Hepatocyte (in vitro differentiated cells): ENCODE data around the gene FAM171A2. TPM values are rescaled to one million over a fixed set of nuclear protein-coding genes. Genes with fewer than 3 reads are reported as not detected.
A peak's percentile ranks its signal among the peaks of the same experiment; 100 is the strongest.
"Not testable (repeated sequence)": the region's sequence is repeated elsewhere in the genome, so short reads cannot be mapped to it uniquely, and the experiment has no call there.

Source experiments
- DNase-seq: peaks from one replicate; pipeline ENCODE4 v3.0.0-alpha.2; 2016; ENCODE audit warnings: low spot score
- H2AFZ ChIP-seq: fragments of 200-600 bp; sonication (generic); 2 replicates; pipeline ENCODE4 v1.6.0; 2016; ENCODE audit warnings: antibody characterized with exemption, mild to moderate bottlenecking
- H3K27ac ChIP-seq: fragments of 200-600 bp; sonication (generic); 2 replicates; pipeline ENCODE4 v1.5.1; 2016; ENCODE audit warnings: mild to moderate bottlenecking
- H3K27me3 ChIP-seq: fragments of 200-600 bp; sonication (generic); 2 replicates; pipeline ENCODE4 v1.6.1; 2016
- H3K36me3 ChIP-seq: fragments of 200-600 bp; sonication (generic); replicated peaks from 2 replicates; pipeline ENCODE4 v1.5.1; 2016; ENCODE audit warnings: low read depth; ENCODE audit not compliant: insufficient read depth
- H3K4me1 ChIP-seq: fragments of 200-600 bp; sonication (generic); 2 replicates; pipeline ENCODE4 v1.5.1; 2016; ENCODE audit warnings: mild to moderate bottlenecking, moderate library complexity; ENCODE audit not compliant: insufficient read depth
- H3K4me2 ChIP-seq: fragments of 200-600 bp; sonication (generic); 2 replicates; pipeline ENCODE4 v1.6.0; 2016
- H3K4me3 ChIP-seq: fragments of 200-600 bp; sonication (generic); 2 replicates; pipeline ENCODE4 v1.5.1; 2016; ENCODE audit warnings: mild to moderate bottlenecking
- H3K79me2 ChIP-seq: fragments of 200-600 bp; sonication (generic); 2 replicates; pipeline ENCODE4 v1.6.0; 2017; ENCODE audit warnings: mild to moderate bottlenecking
- H3K9me2 ChIP-seq: fragments of 200-600 bp; sonication (generic); replicated peaks from 2 replicates; pipeline ENCODE4 v1.6.0; 2017; ENCODE audit warnings: mild to moderate bottlenecking; ENCODE audit not compliant: insufficient read depth
- H3K9me3 ChIP-seq: fragments of 200-600 bp; sonication (generic); 2 replicates; pipeline ENCODE4 v1.5.1; 2016; ENCODE audit warnings: low read depth, mild to moderate bottlenecking
- H4K20me1 ChIP-seq: fragments of 200-600 bp; sonication (generic); 2 replicates; pipeline ENCODE4 v1.6.0; 2016; ENCODE audit warnings: mild to moderate bottlenecking; ENCODE audit not compliant: insufficient read depth, poor library complexity, severe bottlenecking
- CTCF ChIP-seq: fragments of 200-600 bp; sonication (generic); IDR thresholded peaks from 2 replicates; pipeline ENCODE4 v1.5.1; 2016; ENCODE audit warnings: antibody characterized with exemption, mild to moderate bottlenecking; ENCODE audit not compliant: poor library complexity
- EZH2 ChIP-seq: fragments of 200-600 bp; sonication (generic); IDR thresholded peaks from 2 replicates; pipeline ENCODE4 v1.6.1; 2016; ENCODE audit warnings: antibody characterized with exemption, mild to moderate bottlenecking, borderline replicate concordance
- EZH2phosphoT487 ChIP-seq: fragments of 200-600 bp; sonication (generic); IDR thresholded peaks from one replicate; pipeline ENCODE4 v1.6.1; 2018; ENCODE audit warnings: antibody characterized with exemption, mild to moderate bottlenecking, low read depth, moderate library complexity; ENCODE audit not compliant: unreplicated experiment, severe bottlenecking
- WGBS: methylation state at CpG from one replicate; pipeline ENCODE4 v1.1.6; 2016; ENCODE audit warnings: low lambda C conversion rate; ENCODE audit errors: missing lambda C conversion rate; 5-methylcytosine and 5-hydroxymethylcytosine counted together
- polyA plus RNA-seq: library from polyadenylated mRNA; unstranded; fragments of >200 nt; fragmentation: Nextera tagmentation; extraction: Ambion mirVana; gene quantifications from 2 replicates; pipeline ENCODE4 v1.2.1, GENCODE V29; 2016
- total RNA-seq: library from RNA; depleted of rRNA; stranded (reverse); fragments of >200 nt; gene quantifications from 2 replicates; pipeline ENCODE4 v1.2.3, GENCODE V29; 2014

Gene FAM171A2
- total and polyA plus RNA-seq, 2 experiments from 2014 or later, result 13.9 to 22.8 TPM

DNA sequence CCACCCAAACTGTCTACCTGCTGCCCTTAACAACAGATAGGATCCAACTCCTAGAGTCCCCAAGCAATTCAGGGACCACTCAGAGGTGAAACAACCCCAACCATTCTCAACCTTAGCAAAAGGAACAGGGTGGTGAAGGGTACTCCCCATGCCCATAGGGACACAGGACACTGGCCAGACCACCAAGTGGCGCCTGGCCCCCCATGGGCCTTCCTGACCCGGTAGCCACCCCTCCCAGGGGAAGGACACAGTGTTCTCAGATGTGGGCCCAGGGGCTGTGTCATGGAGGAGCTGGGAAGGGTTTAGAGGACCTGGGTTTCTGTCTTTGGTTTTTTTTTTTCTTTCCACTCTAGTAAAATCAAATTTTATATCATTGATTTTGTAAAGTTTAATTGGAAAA, 29.3 kb downstream of the FAM171A2 start:
- Histone ChIP-seq H3K4me2 (no peak overlapping the region), H3K9me2 (no peaks in the 10 kb centered on the region), H3K36me3 (no peaks in the 10 kb centered on the region), H3K79me2 (no peaks in the 10 kb centered on the region), H3K9me3 (no peaks in the 10 kb centered on the region), H2AFZ (no peak overlapping the region), H4K20me1 (no peaks in the 10 kb centered on the region), H3K4me1 (no peaks in the 10 kb centered on the region), H3K27ac (no peak overlapping the region), H3K27me3 (no peaks in the 10 kb centered on the region), H3K4me3 (no peak overlapping the region)
- TF ChIP-seq EZH2, result no peak
- TF ChIP-seq EZH2phosphoT487, result no peak
- TF ChIP-seq CTCF, result no peak
- 71% methylated on average over 2 of the region's 2 CpGs for WGBS
- DNase-seq, result no peak

GRCh38 chr17:44333371-44333770, 30.3 kb downstream of the FAM171A2 start:
- no peak for TF ChIP-seq CTCF
- no peak for TF ChIP-seq EZH2
- TF ChIP-seq EZH2phosphoT487, result no peak
- 79% methylated on average over 5 of the region's 5 CpGs for WGBS
- no peak overlapping the region for H2AFZ ChIP-seq

GRCh38 chr17:44331249-44331760, 32.3 kb downstream of the FAM171A2 start:
- peak; percentile 91 for DNase-seq
- no peaks in the 10 kb centered on the region for H3K36me3 ChIP-seq
- no peaks in the 10 kb centered on the region for H3K27me3 ChIP-seq
- no peak overlapping the region for H3K4me2 ChIP-seq
- H3K9me3 ChIP-seq, result no peaks in the 10 kb centered on the region
- H3K4me3 ChIP-seq, result no peak overlapping the region
- 13% methylated on average over 7 of the region's 7 CpGs for WGBS
- H2AFZ ChIP-seq, result no peak overlapping the region
- H3K4me1 ChIP-seq, result peaks cover 1% of the 10 kb centered on the region
- no peak overlapping the region for H3K27ac ChIP-seq
- no peak for TF ChIP-seq EZH2
- TF ChIP-seq CTCF, result peak; percentile 73
- no peaks in the 10 kb centered on the region for H3K79me2 ChIP-seq
- no peaks in the 10 kb centered on the region for H3K9me2 ChIP-seq
- H4K20me1 ChIP-seq, result no peaks in the 10 kb centered on the region

More at GRCh38 chr17:44333371-44333770, 30.3 kb downstream of the FAM171A2 start:
- Histone ChIP-seq H4K20me1 (no peaks in the 10 kb centered on the region), H3K9me3 (no peaks in the 10 kb centered on the region), H3K36me3 (no peaks in the 10 kb centered on the region), H3K79me2 (no peaks in the 10 kb centered on the region), H3K4me3 (no peak overlapping the region), H3K27ac (no peak overlapping the region), H3K27me3 (no peaks in the 10 kb centered on the region), H3K4me2 (no peak overlapping the region), H3K9me2 (no peaks in the 10 kb centered on the region), H3K4me1 (no peaks in the 10 kb centered on the region)
- DNase-seq, result no peak

GRCh38 chr17:44330263-44330662, 33.4 kb downstream of the FAM171A2 start:
- H4K20me1 ChIP-seq, H3K27ac ChIP-seq, H3K4me3 ChIP-seq, H3K4me2 ChIP-seq, H3K79me2 ChIP-seq, DNase-seq, H2AFZ ChIP-seq, H3K27me3 ChIP-seq, H3K9me3 ChIP-seq, H3K36me3 ChIP-seq, H3K9me2 ChIP-seq: not testable (repeated sequence)
- peaks cover 10% of the 10 kb centered on the region for H3K4me1 ChIP-seq
- WGBS, result 87% methylated on average over 5 of the region's 5 CpGs

GRCh38 chr17:44329516-44329915, 34.1 kb downstream of the FAM171A2 start:
- H4K20me1 ChIP-seq, H2AFZ ChIP-seq, H3K4me2 ChIP-seq, H3K4me3 ChIP-seq, H3K9me2 ChIP-seq, DNase-seq, H3K36me3 ChIP-seq, H3K27me3 ChIP-seq, H3K27ac ChIP-seq, H3K9me3 ChIP-seq, H3K79me2 ChIP-seq: not testable (repeated sequence)
- WGBS, result 89% methylated on average over 7 of the region's 7 CpGs
- peaks cover 10% of the 10 kb centered on the region for H3K4me1 ChIP-seq
